Transverse colon (tissue), 4 donors: ENCODE measurements around the gene RCN1. TPM values are rescaled to one million over a fixed set of nuclear protein-coding genes. Genes with fewer than 3 reads are reported as not detected.

Experiments
- DNase-seq: peaks from one replicate; pipeline ENCODE4 v3.0.0-alpha.2; 2019
- H3K27ac ChIP-seq, 4 donors: fragments of 200-600 bp; sonication (generic); 2 replicates each; pipeline ENCODE4 v1.5.1; 2016 to 2018; ENCODE audit warnings: inconsistent platforms in 4 of 4
- H3K27me3 ChIP-seq: fragments of 200-600 bp; sonication (generic); 2 replicates; pipeline ENCODE4 v1.5.1; 2017; ENCODE audit warnings: inconsistent platforms
- H3K36me3 ChIP-seq, 4 donors: fragments of 200-600 bp; sonication (generic); 2 replicates each; pipeline ENCODE4 v1.5.1; 2017 to 2019; ENCODE audit warnings: inconsistent platforms in 4 of 4
- H3K4me1 ChIP-seq, 4 donors: fragments of 200-600 bp; sonication (generic); 2 replicates each; pipeline ENCODE4 v1.5.1; 2017 to 2020; ENCODE audit warnings: inconsistent platforms in 4 of 4
- H3K4me3 ChIP-seq, 4 donors: fragments of 200-600 bp; sonication (generic); 1 replicate in 1 of 4; 2 replicates in 3 of 4; pipeline versions ENCODE4 v1.5.1 to v1.6.1; 2017 to 2019; ENCODE audit warnings: inconsistent platforms in 4 of 4
- H3K9me3 ChIP-seq, 2 donors: fragments of 200-600 bp; sonication (generic); 2 replicates each; pipeline ENCODE4 v1.5.1; 2017 to 2019; ENCODE audit warnings: inconsistent platforms in 2 of 2
- EP300 ChIP-seq: sonication (generic); formaldehyde crosslinking; IDR thresholded peaks from one replicate; pipeline ENCODE4 v1.6.1; 2017; ENCODE audit warnings: antibody characterized with exemption, low read depth
- POLR2A ChIP-seq: fragments of 450-650 bp; IDR thresholded peaks from one replicate; pipeline ENCODE4 v1.6.1; 2016; ENCODE audit warnings: antibody characterized with exemption, mild to moderate bottlenecking, moderate library complexity
- POLR2AphosphoS5 ChIP-seq, 3 donors: sonication (generic); formaldehyde crosslinking; IDR thresholded peaks; one replicate each; pipeline ENCODE4 v1.6.1; 2016; ENCODE audit warnings: antibody characterized with exemption in 3 of 3
- WGBS, 2 donors: methylation state at CpG; one replicate each; pipeline ENCODE4 v1.1.5; 2018; ENCODE audit warnings: low coverage in 1 of 2; 5-methylcytosine and 5-hydroxymethylcytosine counted together
- in situ Hi-C, 4 donors: fragments of 200-750 bp; cut with MboI; loops; one replicate each; pipeline versions ENCODE4 v1.15.0 to v1.15.1; 2017; ENCODE audit warnings: low sequenced_read_pairs in 3 of 4, low pct_ligation_motif_present in 1 of 4, low pct_unique_long_range_greater_than_20kb in 1 of 4
- intact Hi-C: fragments of 100-400 bp; cut with DNase I; formaldehyde crosslinking; loops from one replicate; pipeline ENCODE4 v1.15.1; 2023; ENCODE audit warnings: low total_unique reads
- total RNA-seq, 4 donors: library from RNA; depleted of rRNA; stranded (reverse); fragments of >200 nt; gene quantifications; one replicate each; pipeline ENCODE4 v1.1.0, GENCODE V29; 2016
- TF ChIP-seq, protein P1 (sequence below), 5 experiments: fragments of 200-600 bp in 3 of 5; fragments of 450-650 bp in 2 of 5; sonication (generic) in 3 of 5; IDR thresholded peaks; 1 replicate in 2 of 5; 2 replicates in 3 of 5; pipeline ENCODE4 v1.5.1; 2016 to 2017; ENCODE audit warnings: antibody characterized with exemption in 5 of 5, inconsistent platforms in 3 of 5, mild to moderate bottlenecking in 2 of 5, moderate library complexity in 1 of 5

Gene RCN1
- total RNA-seq, 4 donors from 2014 or later: 3.4 to 32.4 (median 28.8) TPM

DNA sequence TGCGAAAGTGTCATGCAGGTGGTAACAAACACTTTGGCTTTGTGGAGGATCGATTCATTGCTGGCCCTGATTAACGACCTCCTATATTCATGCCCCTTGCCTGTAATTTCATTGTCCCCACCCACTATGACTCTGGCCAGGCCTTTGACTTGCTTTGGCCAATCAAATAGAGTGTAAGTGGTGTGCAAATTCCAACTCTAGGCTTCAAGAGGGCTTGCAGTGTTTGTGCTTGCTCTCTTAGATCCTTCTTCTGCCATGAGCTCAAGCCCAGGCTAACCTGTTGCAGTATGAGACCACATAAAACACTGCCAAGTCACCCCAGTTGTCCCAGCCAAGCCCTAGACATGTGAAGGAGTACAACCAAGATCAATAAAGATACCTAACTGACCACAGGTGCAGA, 48.0 kb downstream of the RCN1 start:
- TF ChIP-seq POLR2AphosphoS5 (IDR thresholded peaks at IDR 0.05): no peak
- TF ChIP-seq, protein P1, sequence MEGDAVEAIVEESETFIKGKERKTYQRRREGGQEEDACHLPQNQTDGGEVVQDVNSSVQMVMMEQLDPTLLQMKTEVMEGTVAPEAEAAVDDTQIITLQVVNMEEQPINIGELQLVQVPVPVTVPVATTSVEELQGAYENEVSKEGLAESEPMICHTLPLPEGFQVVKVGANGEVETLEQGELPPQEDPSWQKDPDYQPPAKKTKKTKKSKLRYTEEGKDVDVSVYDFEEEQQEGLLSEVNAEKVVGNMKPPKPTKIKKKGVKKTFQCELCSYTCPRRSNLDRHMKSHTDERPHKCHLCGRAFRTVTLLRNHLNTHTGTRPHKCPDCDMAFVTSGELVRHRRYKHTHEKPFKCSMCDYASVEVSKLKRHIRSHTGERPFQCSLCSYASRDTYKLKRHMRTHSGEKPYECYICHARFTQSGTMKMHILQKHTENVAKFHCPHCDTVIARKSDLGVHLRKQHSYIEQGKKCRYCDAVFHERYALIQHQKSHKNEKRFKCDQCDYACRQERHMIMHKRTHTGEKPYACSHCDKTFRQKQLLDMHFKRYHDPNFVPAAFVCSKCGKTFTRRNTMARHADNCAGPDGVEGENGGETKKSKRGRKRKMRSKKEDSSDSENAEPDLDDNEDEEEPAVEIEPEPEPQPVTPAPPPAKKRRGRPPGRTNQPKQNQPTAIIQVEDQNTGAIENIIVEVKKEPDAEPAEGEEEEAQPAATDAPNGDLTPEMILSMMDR (IDR thresholded peaks at IDR 0.05): no peak
- Histone ChIP-seq H3K9me3 (no peaks in the 10 kb centered on the region), H3K4me3 (no peak overlapping the region), H3K4me1 (peaks cover 0 to 6% (median 0%) of the 10 kb centered on the region in 4 donors), H3K36me3 (no peaks in the 10 kb centered on the region), H3K27me3 (no peaks in the 10 kb centered on the region), H3K27ac (no peak overlapping the region)
- WGBS, 2 donors: 85% methylated on average over 3 of the region's 3 CpGs; no CpG with 5 or more reads in 1 of the 2 donors
- in situ Hi-C loops: no loop called here
- intact Hi-C loops: no loop called here
- no peak for DNase-seq

DNA sequence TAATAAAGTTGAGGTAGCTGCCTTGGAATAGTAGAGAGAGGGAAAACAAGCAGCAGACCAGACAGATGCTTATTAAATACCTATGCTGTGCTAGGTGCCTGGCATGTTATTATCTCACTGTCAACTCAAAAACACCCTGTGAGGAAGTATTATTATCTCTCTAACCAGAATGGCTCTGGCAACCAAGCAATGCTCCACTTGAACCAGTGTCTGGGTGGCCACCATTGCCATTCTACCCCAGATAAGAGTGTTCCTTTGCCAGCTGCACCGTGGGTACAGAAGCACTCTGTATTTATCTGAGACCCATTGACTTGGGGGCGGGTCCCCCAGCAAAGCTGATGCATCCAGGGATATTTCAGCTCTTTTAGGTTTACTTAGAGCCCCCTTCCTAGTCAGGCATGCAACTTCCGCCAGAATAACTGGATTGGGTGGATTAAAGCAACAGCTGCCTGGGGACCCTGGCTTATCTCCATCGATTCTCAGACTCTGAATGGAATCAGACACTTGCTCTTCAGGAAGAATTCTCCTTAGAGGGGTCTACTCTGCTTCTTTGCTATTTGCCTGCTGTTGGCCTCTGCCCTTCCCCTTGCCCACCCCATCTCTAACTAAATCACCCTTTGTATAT, 49.1 kb downstream of the RCN1 start:
- in situ Hi-C loops: no loop called here
- Histone ChIP-seq H3K9me3 (no peaks in the 10 kb centered on the region), H3K27ac (no peak overlapping the region), H3K4me1 (peaks cover 0 to 6% (median 0%) of the 10 kb centered on the region in 4 donors), H3K4me3 (no peak overlapping the region), H3K27me3 (no peaks in the 10 kb centered on the region), H3K36me3 (no peaks in the 10 kb centered on the region)
- no peak for DNase-seq
- no peak for TF ChIP-seq EP300
- TF ChIP-seq POLR2A: no peak
- TF ChIP-seq, protein P1 (IDR thresholded peaks at IDR 0.05): no peak
- intact Hi-C loops: no loop called here
- 72 to 80% methylated on average over 1 to 4 of the region's 4 CpGs for WGBS, 2 donors

DNA sequence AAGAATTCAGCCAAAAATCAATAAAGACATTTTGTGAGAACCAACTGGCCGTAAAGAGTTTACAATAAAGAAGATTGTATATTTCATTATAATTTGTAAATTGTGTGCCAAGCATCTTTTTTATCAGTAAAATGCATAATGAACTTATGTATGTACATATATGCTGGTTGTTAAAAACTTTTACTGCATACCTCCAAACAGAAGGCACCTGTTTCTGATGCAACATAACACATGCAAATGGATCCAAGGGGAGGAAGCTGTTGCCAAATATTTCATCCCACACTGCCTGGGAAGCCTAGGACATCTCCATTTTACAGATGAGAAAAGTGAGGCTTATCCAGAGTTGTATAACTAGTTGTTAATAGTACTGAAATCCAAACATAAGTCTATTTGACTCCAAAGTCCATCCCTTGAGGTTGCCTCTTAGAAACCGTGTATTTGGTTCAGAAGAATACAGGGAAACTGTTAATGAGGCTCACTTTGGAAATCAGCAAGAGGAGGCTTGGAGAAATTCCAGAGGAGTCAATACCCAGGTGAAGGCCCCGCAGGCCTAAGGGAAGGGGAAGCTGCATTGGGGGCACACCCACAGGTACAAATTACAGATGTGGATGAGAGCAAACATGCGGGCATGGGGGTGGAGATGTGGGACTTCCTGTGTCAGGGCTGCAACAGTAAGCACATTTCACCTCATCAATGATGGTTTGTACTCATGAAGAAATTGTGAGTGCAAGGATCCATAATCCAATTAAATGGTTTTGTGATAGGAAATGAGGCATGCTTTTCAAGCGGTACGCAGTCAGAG, 51.1 kb downstream of the RCN1 start:
- WGBS, 2 donors: 47 to 62% methylated on average over 3 to 6 of the region's 6 CpGs
- H3K27me3 ChIP-seq: no peaks in the 10 kb centered on the region
- no peaks in the 10 kb centered on the region for H3K36me3 ChIP-seq
- TF ChIP-seq EP300 (no peak), POLR2A (no peak), POLR2AphosphoS5 (IDR thresholded peaks at IDR 0.05) (no peak)
- TF ChIP-seq, protein P1 (IDR thresholded peaks at IDR 0.05): no peak
- intact Hi-C loops (no loop called here), in situ Hi-C loops (no loop called here)
- H3K9me3 ChIP-seq: no peaks in the 10 kb centered on the region
- H3K4me1 ChIP-seq: peaks cover 0 to 6% (median 0%) of the 10 kb centered on the region in 4 donors
- no peak overlapping the region for H3K27ac ChIP-seq
- H3K4me3 ChIP-seq: no peak overlapping the region
- DNase-seq: no peak

DNA sequence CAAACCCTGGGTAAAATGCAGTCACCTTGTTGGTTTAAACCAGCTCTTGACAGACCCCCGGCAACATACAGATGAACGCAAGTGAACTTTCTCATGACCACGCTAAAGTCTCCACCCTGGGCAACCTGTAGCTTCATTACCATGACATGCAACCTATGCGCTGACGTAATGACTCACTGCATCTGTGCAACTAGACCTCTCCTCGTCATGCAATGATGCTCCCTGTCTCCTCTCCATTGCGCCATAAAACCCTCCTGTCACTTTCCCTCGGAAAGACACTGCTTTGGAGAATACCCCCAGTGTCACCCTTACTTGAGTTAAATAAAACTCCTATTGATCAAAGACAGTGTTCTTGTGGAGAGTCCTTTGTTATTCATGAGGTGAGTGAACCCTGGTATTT, 52.5 kb downstream of the RCN1 start:
- WGBS, 2 donors: 81 to 85% methylated on average over 7 to 8 of the region's 8 CpGs
- Histone ChIP-seq H3K27ac (no peak overlapping the region), H3K9me3 (no peaks in the 10 kb centered on the region), H3K4me3 (no peak overlapping the region), H3K27me3 (no peaks in the 10 kb centered on the region), H3K36me3 (no peaks in the 10 kb centered on the region), H3K4me1 (peaks cover 0 to 6% (median 0%) of the 10 kb centered on the region in 4 donors)
- in situ Hi-C loops: no loop called here
- no peak for DNase-seq
- intact Hi-C loops: no loop called here
- no peak for TF ChIP-seq EP300
- TF ChIP-seq, protein P1 (IDR thresholded peaks at IDR 0.05): no peak
- no peak for TF ChIP-seq POLR2A
- no peak for TF ChIP-seq POLR2AphosphoS5 (IDR thresholded peaks at IDR 0.05)
